Esophagus squamous epithelium (tissue), 5 donors: ENCODE results near the gene SETD1A. TPM values are rescaled to one million over a fixed set of nuclear protein-coding genes. Genes with fewer than 3 reads are reported as not detected.

Experiments used
- DNase-seq: peaks from one replicate; lab custom pipeline; 2025; lab: John Stamatoyannopoulos, UW
- H3K27ac ChIP-seq, 4 donors: fragments of 200-600 bp; sonication (generic); one replicate each; pipeline ENCODE4 v1.5.1; 2016 to 2019; ENCODE audit warnings: mild to moderate bottlenecking in 1 of 4
- H3K27me3 ChIP-seq, 4 donors: fragments of 200-600 bp; sonication (generic); 1 replicate in 3 of 4; 2 replicates in 1 of 4; pipeline versions ENCODE4 v1.5.1 to v1.6.0; 2017 to 2021; ENCODE audit warnings: antibody characterized with exemption in 1 of 4
- H3K36me3 ChIP-seq, 3 donors: fragments of 200-600 bp; sonication (generic); one replicate each; pipeline ENCODE4 v1.5.1; 2016 to 2019
- H3K4me1 ChIP-seq, 3 donors: fragments of 200-600 bp; sonication (generic); one replicate each; pipeline ENCODE4 v1.5.1; 2017 to 2019
- H3K4me3 ChIP-seq, 4 donors: fragments of 200-600 bp; sonication (generic); 1 replicate in 3 of 4; 2 replicates in 1 of 4; pipeline ENCODE4 v1.5.1; 2016 to 2019; ENCODE audit warnings: mild to moderate bottlenecking in 2 of 4, moderate library complexity in 1 of 4
- H3K9me3 ChIP-seq, 3 donors: fragments of 200-600 bp; sonication (generic); one replicate each; pipeline ENCODE4 v1.5.1; 2016 to 2019
- CTCF ChIP-seq, 6 experiments: fragments of 450-650 bp in 4 of 6; fragments of 200-600 bp in 2 of 6; sonication (generic) in 2 of 6; IDR thresholded peaks; one replicate each; pipeline ENCODE4 v1.5.1; 2016 to 2019; ENCODE audit warnings: antibody characterized with exemption in 6 of 6, mild to moderate bottlenecking in 4 of 6, moderate library complexity in 4 of 6
- POLR2A ChIP-seq, 4 donors: fragments of 450-650 bp; IDR thresholded peaks; one replicate each; pipeline ENCODE4 v1.6.1; 2017; ENCODE audit warnings: antibody characterized with exemption in 4 of 4, mild to moderate bottlenecking in 4 of 4, moderate library complexity in 3 of 4
- WGBS, 2 donors: methylation state at CpG; one replicate each; pipeline ENCODE4 v1.1.5; 2018; 5-methylcytosine and 5-hydroxymethylcytosine counted together
- intact Hi-C: fragments of 100-400 bp; cut with DNase I; formaldehyde crosslinking; loops from one replicate; pipeline ENCODE4 v1.15.0; 2022
- total RNA-seq, 4 donors: library from RNA; depleted of rRNA; stranded (reverse); fragments of >200 nt; gene quantifications; one replicate each; pipeline ENCODE4 v1.1.0, GENCODE V29; 2016
- donor health status: DM: yes; HTN: yes; CAD: no.

The SETD1A gene
- total RNA-seq, 4 donors from 2014 or later: 3.5 to 8.0 (median 5.4) TPM

DNA sequence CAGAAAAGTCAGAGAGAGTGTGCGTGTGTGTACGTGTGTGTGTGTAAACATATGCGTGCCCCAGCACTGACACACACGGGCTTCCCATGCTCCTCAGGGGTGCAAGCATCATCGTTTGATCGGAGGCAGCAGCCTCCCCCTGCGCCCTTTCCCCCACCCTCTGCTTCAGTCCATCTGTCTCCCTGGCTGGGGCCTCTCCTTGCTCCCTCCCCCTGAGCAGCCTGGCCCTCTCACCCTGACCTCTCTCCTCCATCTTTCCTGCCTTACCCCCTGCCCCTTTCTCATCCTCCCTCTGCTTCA lies 48.5 kb downstream of the SETD1A start:
- H3K4me3 ChIP-seq: no peak overlapping the region
- H3K9me3 ChIP-seq: no peaks in the 10 kb centered on the region
- H3K27me3 ChIP-seq: peaks cover 0 to 48% (median 3%) of the 10 kb centered on the region in 4 donors
- intact Hi-C loops: no loop called here
- WGBS, 2 donors: 53 to 55% methylated on average over 7 of the region's 7 CpGs
- H3K4me1 ChIP-seq: peaks cover 15 to 42% (median 24%) of the 10 kb centered on the region in 3 donors
- no peak for DNase-seq
- H3K36me3 ChIP-seq: no peaks in the 10 kb centered on the region
- no peak overlapping the region for H3K27ac ChIP-seq
- TF ChIP-seq POLR2A (IDR thresholded peaks at IDR 0.05): no peak
- no peak for TF ChIP-seq CTCF (IDR thresholded peaks at IDR 0.05)

GRCh38 chr16:31006589-31006988 lies 49.0 kb downstream of the SETD1A start:
- DNase-seq: no peak
- Histone ChIP-seq H3K4me1 (peaks cover 12 to 37% (median 22%) of the 10 kb centered on the region in 3 donors), H3K27me3 (peaks cover 0 to 54% (median 5%) of the 10 kb centered on the region in 4 donors), H3K9me3 (no peaks in the 10 kb centered on the region), H3K36me3 (no peaks in the 10 kb centered on the region), H3K4me3 (no peak overlapping the region), H3K27ac (no peak overlapping the region)
- WGBS, 2 donors: 90 to 91% methylated on average over 7 to 8 of the region's 8 CpGs
- intact Hi-C loops: no loop called here
- TF ChIP-seq POLR2A (IDR thresholded peaks at IDR 0.05) (no peak), CTCF (IDR thresholded peaks at IDR 0.05) (no peak)

DNA sequence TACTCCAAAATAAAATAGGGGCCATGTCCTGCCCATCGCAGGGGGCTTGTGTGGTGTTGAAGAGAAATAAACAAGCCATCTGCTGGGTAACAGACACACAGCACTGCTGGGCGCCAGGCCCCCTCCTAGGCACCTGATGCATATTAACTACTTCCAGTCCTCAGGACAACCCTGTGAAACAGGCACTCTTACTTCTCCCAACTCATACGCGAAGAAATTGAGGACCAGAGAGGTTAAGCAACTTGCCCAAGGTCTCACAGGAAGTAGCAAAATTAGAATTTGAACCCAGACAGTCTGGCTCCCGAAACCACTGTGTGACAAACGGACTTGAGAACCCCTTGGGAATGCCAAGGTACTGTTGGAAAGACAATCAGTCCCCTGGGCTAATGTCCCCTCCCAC lies 50.1 kb downstream of the SETD1A start:
- H3K36me3 ChIP-seq: no peaks in the 10 kb centered on the region
- TF ChIP-seq CTCF (IDR thresholded peaks at IDR 0.05) (no peak), POLR2A (IDR thresholded peaks at IDR 0.05) (no peak)
- H3K9me3 ChIP-seq: no peaks in the 10 kb centered on the region
- H3K4me3 ChIP-seq: no peak overlapping the region
- no peak overlapping the region for H3K27ac ChIP-seq
- 63 to 65% methylated on average over 6 of the region's 6 CpGs for WGBS, 2 donors
- H3K4me1 ChIP-seq: peaks cover 7 to 26% (median 15%) of the 10 kb centered on the region in 3 donors
- peaks cover 0 to 65% (median 5%) of the 10 kb centered on the region in 4 donors for H3K27me3 ChIP-seq
- no peak for DNase-seq
- intact Hi-C loops: no loop called here

DNA sequence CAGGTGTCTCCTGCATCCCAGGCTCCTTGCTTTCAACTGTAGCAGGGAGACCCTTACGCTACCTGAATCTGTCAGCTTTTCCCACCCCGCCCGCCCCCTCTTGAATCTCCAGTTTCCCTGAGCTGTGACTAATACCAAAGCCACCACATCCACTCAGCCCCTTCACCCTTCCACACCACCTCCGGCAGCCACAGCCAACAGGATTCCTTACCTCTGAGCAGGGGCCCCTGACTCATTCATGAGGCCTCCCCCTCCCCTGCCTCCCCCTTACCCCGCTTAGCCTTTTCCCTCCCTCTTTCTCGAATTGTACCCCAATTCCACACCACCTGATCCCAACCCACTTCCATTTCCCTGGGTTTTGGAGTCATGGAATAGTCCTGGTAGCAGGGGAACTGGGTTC lies 50.6 kb downstream of the SETD1A start:
- H3K9me3 ChIP-seq: no peaks in the 10 kb centered on the region
- intact Hi-C loops: no loop called here
- DNase-seq: no peak
- peaks cover 0 to 69% (median 5%) of the 10 kb centered on the region in 4 donors for H3K27me3 ChIP-seq
- H3K27ac ChIP-seq: no peak overlapping the region
- H3K4me1 ChIP-seq: peaks cover 2 to 21% (median 10%) of the 10 kb centered on the region in 3 donors
- WGBS, 2 donors: 69 to 75% methylated on average over 5 to 6 of the region's 6 CpGs
- TF ChIP-seq CTCF (IDR thresholded peaks at IDR 0.05) (no peak), POLR2A (IDR thresholded peaks at IDR 0.05) (no peak)
- no peaks in the 10 kb centered on the region for H3K36me3 ChIP-seq
- H3K4me3 ChIP-seq: no peak overlapping the region

DNA sequence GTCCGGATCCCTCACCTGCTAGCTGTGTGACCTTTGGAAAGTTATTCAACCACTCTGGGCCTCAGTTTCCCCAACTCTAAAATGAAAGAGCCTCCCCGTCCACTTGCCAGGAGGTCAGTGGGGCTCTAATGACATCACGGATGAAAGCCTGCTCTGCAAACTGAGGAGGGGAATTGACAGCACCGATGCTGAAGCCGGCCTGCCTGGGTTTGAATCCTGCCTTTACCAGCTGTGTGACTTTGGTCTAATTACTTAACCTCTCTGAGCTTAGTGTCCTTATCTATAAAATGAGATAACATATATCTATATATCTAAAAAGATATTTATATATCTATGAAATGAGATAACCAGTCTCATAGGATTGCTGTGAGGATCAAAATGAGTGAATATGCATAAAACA lies 51.0 kb downstream of the SETD1A start:
- H3K36me3 ChIP-seq: no peaks in the 10 kb centered on the region
- no peaks in the 10 kb centered on the region for H3K9me3 ChIP-seq
- peaks cover 0 to 70% (median 5%) of the 10 kb centered on the region in 4 donors for H3K27me3 ChIP-seq
- H3K4me3 ChIP-seq: no peak overlapping the region
- no peak overlapping the region for H3K27ac ChIP-seq
- 83 to 88% methylated on average over 5 of the region's 5 CpGs for WGBS, 2 donors
- intact Hi-C loops: no loop called here
- H3K4me1 ChIP-seq: peaks cover 0 to 17% (median 8%) of the 10 kb centered on the region in 3 donors
- TF ChIP-seq POLR2A (IDR thresholded peaks at IDR 0.05): no peak
- TF ChIP-seq CTCF (IDR thresholded peaks at IDR 0.05): no peak
- no peak for DNase-seq
